K562 (cell line): ENCODE measurements around the gene SLC44A2. TPM values are rescaled to one million over a fixed set of nuclear protein-coding genes. Genes with fewer than 3 reads are reported as not detected.

ENCODE experiments used
- ATAC-seq: fragments of 200-7000 bp; cut with Tn5 transposase; 3 replicates; pipeline ENCODE4 v1.9.1; 2020; ENCODE audit warnings: moderate library complexity
- BruUV-seq: library from RNA; stranded (reverse); fragments of 400-500 nt; replicated peaks from 2 replicates; lab custom pipeline; 2021; lab: Mats Ljungman, UMichigan
- CTCF ChIA-PET: fragments of 300-600 bp; formaldehyde crosslinking; extraction: SDS; loops from one replicate; lab custom pipeline; 2021; ENCODE audit warnings: low intra/inter-chr PET ratio; lab: Yijun Ruan, JAX
- POLR2A ChIA-PET: fragments of 300-600, 350-650 bp; sonication (Branson Sonifier 250); formaldehyde crosslinking; extraction: SDS; loops from one replicate; lab custom pipeline; 2021; ENCODE audit warnings: antibody characterized with exemption, inconsistent platforms; lab: Yijun Ruan, JAX
- DNase-seq, 4 experiments: peaks; one replicate each; pipeline versions ENCODE4 v3.0.0 to v3.0.0-alpha.2; 2011 to 2018; ENCODE audit warnings: low spot score in 3 of 4, mixed read lengths in 3 of 4; ENCODE audit errors: extremely low read depth in 1 of 4
- FAIRE-seq: peaks from 2 replicates; lab custom pipeline; 2011; peaks lifted over from hg19 to GRCh38; lab: Jason Lieb, UNC
- H2AFZ ChIP-seq: 2 replicates; pipeline ENCODE4 v1.6.0; 2011; ENCODE audit warnings: low read depth, low read length, control low read depth, inconsistent platforms
- H3K27ac ChIP-seq: fragments of 200-600 bp; 3 replicates; pipeline ENCODE4 v1.8.0; 2011; ENCODE audit warnings: low read depth, mild to moderate bottlenecking, control low read depth, inconsistent platforms, low read length, moderate library complexity, mixed read lengths; ENCODE audit errors: extremely low read depth
- H3K27me3 ChIP-seq, 2 experiments: fragments of 300-600 bp in 1 of 2; 2 replicates in 1 of 2; 3 replicates in 1 of 2; pipeline versions ENCODE4 v1.6.0 to v1.8.0; 2011; ENCODE audit warnings: inconsistent platforms in 2 of 2, low read length in 2 of 2, mild to moderate bottlenecking in 1 of 2, mixed read lengths in 1 of 2, moderate library complexity in 1 of 2; ENCODE audit not compliant: control insufficient read depth in 2 of 2, insufficient read depth in 2 of 2
- H3K36me3 ChIP-seq: fragments of 300-600 bp; 3 replicates; pipeline ENCODE4 v1.8.0; 2011; ENCODE audit warnings: mild to moderate bottlenecking, low read length, inconsistent platforms; ENCODE audit not compliant: control insufficient read depth, insufficient read depth
- H3K4me1 ChIP-seq, 2 experiments: fragments of 200-600 bp in 1 of 2; replicated peaks in 1 of 2; 2 replicates in 1 of 2; 3 replicates in 1 of 2; pipeline versions ENCODE4 v1.5.1 to v1.8.0; 2011; ENCODE audit warnings: inconsistent platforms in 2 of 2, low read length in 2 of 2, mild to moderate bottlenecking in 1 of 2, mixed read lengths in 1 of 2, moderate library complexity in 1 of 2; ENCODE audit not compliant: control insufficient read depth in 2 of 2, insufficient read depth in 2 of 2
- H3K4me2 ChIP-seq: 2 replicates; pipeline ENCODE4 v1.6.1; 2011; ENCODE audit warnings: low read length, control low read depth, inconsistent platforms, mixed read lengths; ENCODE audit not compliant: insufficient read depth
- H3K4me3 ChIP-seq: fragments of 200-600 bp; sonication (generic), shearing (Covaris generic); 2 replicates; pipeline ENCODE4 v1.5.1; 2016; ENCODE audit warnings: control low read depth, inconsistent platforms
- H3K79me2 ChIP-seq: fragments of 200-600 bp; 3 replicates; pipeline ENCODE4 v1.8.0; 2011; ENCODE audit warnings: low read length, inconsistent platforms; ENCODE audit not compliant: control insufficient read depth, insufficient read depth
- H3K9ac ChIP-seq, 2 experiments: 2 replicates each; pipeline versions ENCODE4 v1.6.0 to v1.6.1; 2011; ENCODE audit warnings: low read depth in 2 of 2, low read length in 2 of 2, control low read depth in 1 of 2, inconsistent platforms in 1 of 2, mild to moderate bottlenecking in 1 of 2, mixed read lengths in 1 of 2; ENCODE audit not compliant: insufficient read depth in 1 of 2
- H3K9me1 ChIP-seq: one replicate; pipeline ENCODE4 v1.6.0; 2011; ENCODE audit warnings: inconsistent platforms, mild to moderate bottlenecking, low read length, moderate library complexity; ENCODE audit not compliant: control insufficient read depth, insufficient read depth
- H3K9me3 ChIP-seq: replicated peaks from 2 replicates; pipeline ENCODE4 v1.5.1; 2011; ENCODE audit warnings: low read depth, low read length, inconsistent platforms; ENCODE audit not compliant: control insufficient read depth, insufficient read depth
- H4K20me1 ChIP-seq: replicated peaks from 2 replicates; pipeline ENCODE4 v1.6.1; 2011; ENCODE audit warnings: low read length, inconsistent platforms, mixed read lengths; ENCODE audit not compliant: control insufficient read depth, insufficient read depth
- CXXC5 ChIP-seq: fragments of 250-450 bp; sonication (Bioruptor Pico); IDR thresholded peaks from 2 replicates; pipeline ENCODE4 v1.8.0; 2022; ENCODE audit warnings: inconsistent platforms, mild to moderate bottlenecking, moderate library complexity
- LCOR ChIP-seq: sonication (generic); formaldehyde crosslinking; IDR thresholded peaks from 2 replicates; pipeline ENCODE4 v1.8.0; 2022; ENCODE audit warnings: mild to moderate bottlenecking, missing genetic modification reagents
- SOX6 ChIP-seq: fragments of 450-650 bp; IDR thresholded peaks from 2 replicates; pipeline ENCODE4 v1.6.1; 2014; ENCODE audit warnings: mild to moderate bottlenecking
- XRCC4 ChIP-seq: IDR thresholded peaks from one replicate; pipeline ENCODE4 v1.6.1; 2011; ENCODE audit not compliant: insufficient read depth, insufficient read length; ENCODE audit errors: extremely low read depth
- YY1 ChIP-seq, 3 experiments: IDR thresholded peaks; 2 replicates each; pipeline ENCODE4 v1.6.1; 2011; ENCODE audit warnings: low read length in 2 of 3, mild to moderate bottlenecking in 2 of 3, moderate library complexity in 2 of 3, borderline replicate concordance in 1 of 3, control low read depth in 1 of 3, low read depth in 1 of 3; ENCODE audit not compliant: insufficient read depth in 3 of 3, insufficient replicate concordance in 2 of 3, control insufficient read depth in 1 of 3, insufficient read length in 1 of 3; ENCODE audit errors: extremely low read depth in 1 of 3
- ZBTB8A ChIP-seq: fragments of 450-650 bp; IDR thresholded peaks from 2 replicates; pipeline ENCODE4 v1.6.1; 2018; ENCODE audit warnings: mild to moderate bottlenecking, moderate library complexity; ENCODE audit not compliant: partially characterized antibody
- ZFX ChIP-seq: sonication (generic); formaldehyde crosslinking; IDR thresholded peaks from 2 replicates; pipeline ENCODE4 v1.8.0; 2022; ENCODE audit warnings: mild to moderate bottlenecking, missing genetic modification reagents, moderate library complexity
- ZNF12 ChIP-seq: sonication (generic); formaldehyde crosslinking; IDR thresholded peaks from 2 replicates; pipeline ENCODE4 v1.4.0; 2020; ENCODE audit warnings: mild to moderate bottlenecking, missing genetic modification reagents
- ZNF239 ChIP-seq: fragments of 250-450 bp; sonication (Bioruptor Pico); IDR thresholded peaks from 2 replicates; pipeline ENCODE4 v1.4.0; 2020; ENCODE audit warnings: mild to moderate bottlenecking
- WGBS: fragments of 100-300 bp; shearing (Covaris generic); methylation state at CpG from one replicate; pipeline ENCODE4 v1.1.6; 2016; ENCODE audit warnings: low coverage, mixed read lengths; ENCODE audit not compliant: insufficient coverage; ENCODE audit errors: missing lambda C conversion rate; 5-methylcytosine and 5-hydroxymethylcytosine counted together
- in situ Hi-C: fragments of 300-500 bp; cut with MboI; formaldehyde crosslinking; loops from 4 replicates; pipeline ENCODE4 v1.15.0; 2018; ENCODE audit warnings: inconsistent platforms, mixed read lengths
- intact Hi-C: fragments of 100-400 bp; cut with micrococcal nuclease; formaldehyde crosslinking; loops from 2 replicates; pipeline ENCODE4 v1.14.2; 2022
- polyA plus RNA-seq, 8 experiments: library from polyadenylated mRNA; depleted of rRNA in 4 of 8; stranded (reverse) in 5 of 8; unstranded in 3 of 8; fragments of >200 nt; fragmentation: Nextera tagmentation in 2 of 8; fragmentation: Illumina TruSeq in 1 of 8; extraction: Ambion mirVana in 2 of 8; extraction: Trizol in 1 of 8; gene quantifications; 2 replicates each; pipeline versions ENCODE4 v1.2.1 to v1.2.3, GENCODE V29; 2011 to 2014; ENCODE audit warnings: inconsistent platforms in 1 of 8, missing spikeins in 1 of 8
- total RNA-seq, 7 experiments: library from RNA; depleted of rRNA in 6 of 7; stranded (reverse); fragments of >200 nt in 6 of 7; fragmentation: Illumina TruSeq in 2 of 7; extraction: Trizol in 2 of 7; gene quantifications; 2 replicates each; pipeline versions ENCODE4 v1.2.1 to v1.2.3, GENCODE V29; 2011 to 2021; ENCODE audit warnings: low replicate concordance in 1 of 7
- TF ChIP-seq, protein P1 (sequence below): sonication (generic); formaldehyde crosslinking; IDR thresholded peaks from 2 replicates; pipeline ENCODE4 v1.4.0; 2020; ENCODE audit warnings: mild to moderate bottlenecking, missing genetic modification reagents
- TF ChIP-seq, protein P2 (sequence below): fragments of 250-450 bp; sonication (Bioruptor Pico); IDR thresholded peaks from 2 replicates; pipeline ENCODE4 v1.8.0; 2022; ENCODE audit warnings: inconsistent platforms, mild to moderate bottlenecking, moderate library complexity, borderline replicate concordance
- TF ChIP-seq, protein P3 (sequence below), 2 experiments: IDR thresholded peaks; 2 replicates each; pipeline ENCODE4 v1.6.1; 2012; ENCODE audit warnings: improper control_type of control experiment in 2 of 2, low read depth in 2 of 2, low read length in 2 of 2, borderline replicate concordance in 1 of 2
- TF ChIP-seq, protein P4 (sequence below): IDR thresholded peaks from 3 replicates; pipeline ENCODE4 v1.6.1; 2011; ENCODE audit warnings: borderline replicate concordance, mild to moderate bottlenecking, moderate library complexity; ENCODE audit not compliant: insufficient read length; ENCODE audit errors: extremely low read depth

SLC44A2 gene
- total and polyA plus RNA-seq, 9 of the 15 experiments (the other 6 are each of a cell fraction or from before 2014, with no cell fraction given): 1.1 to 34.2 (median 8.1) TPM

DNA sequence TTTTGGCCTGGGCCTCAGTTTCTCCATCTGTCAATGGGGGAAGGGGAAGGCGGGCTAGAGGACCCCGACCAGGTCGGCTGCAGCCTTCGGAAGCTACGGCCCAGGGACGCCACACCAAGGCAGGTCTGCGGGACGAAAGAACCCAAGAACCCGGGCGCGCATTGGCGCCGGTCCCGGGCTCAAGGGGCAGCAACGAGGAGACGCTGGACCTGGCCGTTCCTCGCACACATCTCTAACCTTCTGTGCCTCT lies 28.1 kb downstream of the SLC44A2 start:
- no peaks in the 10 kb centered on the region for H3K9me3 ChIP-seq
- peaks cover 61% of the 10 kb centered on the region for H3K79me2 ChIP-seq
- ChIA-PET POLR2A (interaction anchor here (0.6 to 1.3 kb wide), 4 partner anchors 12 to 72 kb away, joined by 3 to 11 read pairs (median 3); no protein-coding TSS in a partner anchor), CTCF (no interaction called here)
- peaks cover 3% of the 10 kb centered on the region for H3K9me1 ChIP-seq
- intact Hi-C loops (loop anchor here (5.0 kb wide), 1 partner anchor 86 kb away; the partner anchor contains the start of genes CDKN2D and KRI1), in situ Hi-C loops (no loop called here)
- TSS peak; percentile 94 for BruUV-seq
- 0% methylated on average over 18 of the region's 18 CpGs for WGBS
- peak; percentile 15 for ATAC-seq
- H3K9ac ChIP-seq: peak overlapping the region; percentile 99
- peaks cover 40% of the 10 kb centered on the region for H3K36me3 ChIP-seq
- H3K27me3 ChIP-seq: no peaks in the 10 kb centered on the region
- DNase-seq: no peak
- peak overlapping the region; percentile 99 for H3K27ac ChIP-seq
- peak overlapping the region; percentile 92 for H2AFZ ChIP-seq
- peak overlapping the region; percentile 90 for H3K4me3 ChIP-seq
- FAIRE-seq: no peak
- peak overlapping the region; percentile 94 for H3K4me2 ChIP-seq
- peaks cover 31% of the 10 kb centered on the region for H4K20me1 ChIP-seq
- H3K4me1 ChIP-seq: peaks cover 28 to 30% of the 10 kb centered on the region in 2 experiments; a peak in 4 of 5 replicates
- TF ChIP-seq, protein P1, sequence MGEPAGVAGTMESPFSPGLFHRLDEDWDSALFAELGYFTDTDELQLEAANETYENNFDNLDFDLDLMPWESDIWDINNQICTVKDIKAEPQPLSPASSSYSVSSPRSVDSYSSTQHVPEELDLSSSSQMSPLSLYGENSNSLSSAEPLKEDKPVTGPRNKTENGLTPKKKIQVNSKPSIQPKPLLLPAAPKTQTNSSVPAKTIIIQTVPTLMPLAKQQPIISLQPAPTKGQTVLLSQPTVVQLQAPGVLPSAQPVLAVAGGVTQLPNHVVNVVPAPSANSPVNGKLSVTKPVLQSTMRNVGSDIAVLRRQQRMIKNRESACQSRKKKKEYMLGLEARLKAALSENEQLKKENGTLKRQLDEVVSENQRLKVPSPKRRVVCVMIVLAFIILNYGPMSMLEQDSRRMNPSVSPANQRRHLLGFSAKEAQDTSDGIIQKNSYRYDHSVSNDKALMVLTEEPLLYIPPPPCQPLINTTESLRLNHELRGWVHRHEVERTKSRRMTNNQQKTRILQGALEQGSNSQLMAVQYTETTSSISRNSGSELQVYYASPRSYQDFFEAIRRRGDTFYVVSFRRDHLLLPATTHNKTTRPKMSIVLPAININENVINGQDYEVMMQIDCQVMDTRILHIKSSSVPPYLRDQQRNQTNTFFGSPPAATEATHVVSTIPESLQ (CRISPR knock-in tag): no peak; the same call in 1 of the 2 replicates
- TF ChIP-seq ZNF12 (CRISPR knock-in tag): no peak
- TF ChIP-seq, protein P2, sequence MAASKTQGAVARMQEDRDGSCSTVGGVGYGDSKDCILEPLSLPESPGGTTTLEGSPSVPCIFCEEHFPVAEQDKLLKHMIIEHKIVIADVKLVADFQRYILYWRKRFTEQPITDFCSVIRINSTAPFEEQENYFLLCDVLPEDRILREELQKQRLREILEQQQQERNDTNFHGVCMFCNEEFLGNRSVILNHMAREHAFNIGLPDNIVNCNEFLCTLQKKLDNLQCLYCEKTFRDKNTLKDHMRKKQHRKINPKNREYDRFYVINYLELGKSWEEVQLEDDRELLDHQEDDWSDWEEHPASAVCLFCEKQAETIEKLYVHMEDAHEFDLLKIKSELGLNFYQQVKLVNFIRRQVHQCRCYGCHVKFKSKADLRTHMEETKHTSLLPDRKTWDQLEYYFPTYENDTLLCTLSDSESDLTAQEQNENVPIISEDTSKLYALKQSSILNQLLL (CRISPR knock-in tag): no peak
- TF ChIP-seq, protein P3, sequence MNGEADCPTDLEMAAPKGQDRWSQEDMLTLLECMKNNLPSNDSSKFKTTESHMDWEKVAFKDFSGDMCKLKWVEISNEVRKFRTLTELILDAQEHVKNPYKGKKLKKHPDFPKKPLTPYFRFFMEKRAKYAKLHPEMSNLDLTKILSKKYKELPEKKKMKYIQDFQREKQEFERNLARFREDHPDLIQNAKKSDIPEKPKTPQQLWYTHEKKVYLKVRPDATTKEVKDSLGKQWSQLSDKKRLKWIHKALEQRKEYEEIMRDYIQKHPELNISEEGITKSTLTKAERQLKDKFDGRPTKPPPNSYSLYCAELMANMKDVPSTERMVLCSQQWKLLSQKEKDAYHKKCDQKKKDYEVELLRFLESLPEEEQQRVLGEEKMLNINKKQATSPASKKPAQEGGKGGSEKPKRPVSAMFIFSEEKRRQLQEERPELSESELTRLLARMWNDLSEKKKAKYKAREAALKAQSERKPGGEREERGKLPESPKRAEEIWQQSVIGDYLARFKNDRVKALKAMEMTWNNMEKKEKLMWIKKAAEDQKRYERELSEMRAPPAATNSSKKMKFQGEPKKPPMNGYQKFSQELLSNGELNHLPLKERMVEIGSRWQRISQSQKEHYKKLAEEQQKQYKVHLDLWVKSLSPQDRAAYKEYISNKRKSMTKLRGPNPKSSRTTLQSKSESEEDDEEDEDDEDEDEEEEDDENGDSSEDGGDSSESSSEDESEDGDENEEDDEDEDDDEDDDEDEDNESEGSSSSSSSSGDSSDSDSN (IDR thresholded peaks at IDR 0.05; ENCODE audit: borderline replicate concordance in 1 of 2, low read depth in 2 of 2, low read length in 2 of 2): no peak
- no peak for TF ChIP-seq XRCC4
- no peak for TF ChIP-seq YY1 (IDR thresholded peaks at IDR 0.05; ENCODE audit: borderline replicate concordance in 1 of 3, control insufficient read depth in 1 of 3, extremely low read depth in 1 of 3, insufficient read depth in 3 of 3, insufficient read length in 1 of 3, insufficient replicate concordance in 2 of 3, low read depth in 1 of 3, low read length in 2 of 3)
- TF ChIP-seq ZBTB8A: no peak
- no peak for TF ChIP-seq LCOR (CRISPR knock-in tag)
- TF ChIP-seq ZFX: peak; percentile 65
- TF ChIP-seq CXXC5 (CRISPR knock-in tag): no peak
- no peak for TF ChIP-seq SOX6
- no peak for TF ChIP-seq ZNF239 (CRISPR knock-in tag)
- TF ChIP-seq, protein P4, sequence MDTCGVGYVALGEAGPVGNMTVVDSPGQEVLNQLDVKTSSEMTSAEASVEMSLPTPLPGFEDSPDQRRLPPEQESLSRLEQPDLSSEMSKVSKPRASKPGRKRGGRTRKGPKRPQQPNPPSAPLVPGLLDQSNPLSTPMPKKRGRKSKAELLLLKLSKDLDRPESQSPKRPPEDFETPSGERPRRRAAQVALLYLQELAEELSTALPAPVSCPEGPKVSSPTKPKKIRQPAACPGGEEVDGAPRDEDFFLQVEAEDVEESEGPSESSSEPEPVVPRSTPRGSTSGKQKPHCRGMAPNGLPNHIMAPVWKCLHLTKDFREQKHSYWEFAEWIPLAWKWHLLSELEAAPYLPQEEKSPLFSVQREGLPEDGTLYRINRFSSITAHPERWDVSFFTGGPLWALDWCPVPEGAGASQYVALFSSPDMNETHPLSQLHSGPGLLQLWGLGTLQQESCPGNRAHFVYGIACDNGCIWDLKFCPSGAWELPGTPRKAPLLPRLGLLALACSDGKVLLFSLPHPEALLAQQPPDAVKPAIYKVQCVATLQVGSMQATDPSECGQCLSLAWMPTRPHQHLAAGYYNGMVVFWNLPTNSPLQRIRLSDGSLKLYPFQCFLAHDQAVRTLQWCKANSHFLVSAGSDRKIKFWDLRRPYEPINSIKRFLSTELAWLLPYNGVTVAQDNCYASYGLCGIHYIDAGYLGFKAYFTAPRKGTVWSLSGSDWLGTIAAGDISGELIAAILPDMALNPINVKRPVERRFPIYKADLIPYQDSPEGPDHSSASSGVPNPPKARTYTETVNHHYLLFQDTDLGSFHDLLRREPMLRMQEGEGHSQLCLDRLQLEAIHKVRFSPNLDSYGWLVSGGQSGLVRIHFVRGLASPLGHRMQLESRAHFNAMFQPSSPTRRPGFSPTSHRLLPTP: no peak
